HPDE6-E6E7 (cell line): ENCODE results near the gene VENTX.
"Not testable (repeated sequence)": the region's sequence is repeated elsewhere in the genome, so short reads cannot be mapped to it uniquely, and the experiment has no call there.

Experiments
- DNase-seq: peaks from one replicate; pipeline ENCODE4 v3.0.0; 2011; ENCODE audit warnings: missing footprints; ENCODE audit errors: extremely low spot score

VENTX gene

GRCh38 chr10:133254421-133255120, 16.9 kb downstream of the VENTX start:
- DNase-seq = no peak

DNA sequence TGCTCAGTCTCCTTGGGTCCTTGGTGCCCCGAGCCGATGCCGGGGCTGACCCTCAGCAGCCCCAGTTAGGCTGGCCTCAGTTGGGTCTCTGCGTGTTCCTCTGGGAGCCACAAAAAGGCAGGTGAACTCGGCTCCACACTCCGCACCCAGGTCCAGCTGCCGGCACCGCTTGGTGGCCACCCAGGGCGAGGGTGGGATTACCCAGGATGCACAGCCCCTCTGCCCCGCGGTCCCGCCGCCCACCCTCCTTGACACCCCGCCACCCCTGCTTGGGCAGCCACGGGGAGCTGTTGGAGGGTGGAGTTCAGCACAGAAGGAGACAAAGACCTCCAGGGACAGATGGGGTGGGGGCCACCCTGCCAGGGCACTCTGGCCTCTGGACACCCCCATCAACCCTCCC, 17.7 kb downstream of the VENTX start:
- DNase-seq = no peak

DNA sequence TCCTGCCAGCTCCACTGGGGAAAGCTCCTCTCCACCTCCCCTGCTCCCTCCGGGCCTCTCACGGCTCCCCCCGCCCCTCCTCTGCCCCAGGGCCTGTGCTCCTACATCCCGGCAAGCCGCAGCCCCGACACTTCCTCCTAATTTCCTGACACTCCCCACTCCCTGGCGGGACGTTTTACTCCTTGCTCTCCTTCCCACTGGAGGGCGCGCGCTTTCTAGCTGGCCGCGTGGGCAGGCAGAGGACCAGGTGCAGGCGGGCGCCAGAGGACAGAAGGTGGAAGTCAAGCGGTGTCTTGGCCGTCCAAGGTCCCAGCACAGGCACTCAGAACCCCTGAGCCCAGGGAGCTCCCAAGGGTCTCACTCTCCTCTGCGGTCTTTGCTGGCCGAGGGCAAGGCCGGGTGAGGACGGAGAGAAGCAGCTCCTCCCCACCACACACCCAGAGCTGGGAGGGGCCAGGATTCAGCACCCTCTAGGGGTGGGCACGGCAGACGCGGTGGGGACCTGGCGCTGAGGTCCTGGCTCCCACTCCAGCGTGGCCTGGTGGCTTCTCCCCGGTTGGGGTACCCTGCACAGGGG, 19.9 kb downstream of the VENTX start:
- peak; percentile 53 for DNase-seq

DNA sequence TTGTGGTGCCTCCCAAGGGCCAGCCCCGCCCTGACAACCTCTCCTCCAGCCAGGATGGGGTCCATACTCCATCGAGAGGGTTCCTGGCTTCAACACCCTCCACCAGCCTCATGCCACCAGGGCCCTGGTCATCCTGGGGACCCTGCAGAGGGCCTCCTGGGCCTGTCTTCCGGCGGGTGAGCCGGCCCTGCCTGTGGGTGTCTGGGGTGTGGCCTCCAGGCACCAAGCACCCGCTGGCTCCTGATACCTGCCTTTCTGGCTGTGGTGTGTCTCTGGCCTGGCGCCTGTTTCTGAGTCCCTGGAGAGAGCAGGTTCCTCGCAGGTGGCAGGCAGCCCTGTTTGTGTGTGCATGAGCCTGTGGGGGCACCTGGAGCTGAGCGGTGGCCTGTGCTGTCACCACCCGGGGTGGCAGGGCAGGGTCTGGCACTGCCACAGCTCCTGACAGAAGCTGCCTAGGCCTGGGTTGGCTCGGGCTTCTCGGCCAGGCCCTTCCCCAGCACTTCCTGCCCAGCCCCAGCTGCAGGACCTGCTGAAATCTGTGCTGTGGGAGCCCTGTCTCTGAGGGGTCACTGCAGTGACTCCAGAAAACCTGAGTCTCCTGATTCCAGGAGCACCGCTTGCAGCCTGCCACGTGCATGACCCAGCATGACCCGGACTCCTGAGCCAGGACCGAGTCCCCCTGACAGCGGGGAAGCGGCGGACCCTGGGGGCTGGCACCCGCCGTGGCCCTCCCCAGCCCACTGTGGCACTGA, 20.6 kb downstream of the VENTX start:
- DNase-seq = peak; percentile 51

- DNase-seq = peak; percentile 92
Measured at GRCh38 chr10:133258818-133259601, 21.4 kb downstream of the VENTX start.

DNA sequence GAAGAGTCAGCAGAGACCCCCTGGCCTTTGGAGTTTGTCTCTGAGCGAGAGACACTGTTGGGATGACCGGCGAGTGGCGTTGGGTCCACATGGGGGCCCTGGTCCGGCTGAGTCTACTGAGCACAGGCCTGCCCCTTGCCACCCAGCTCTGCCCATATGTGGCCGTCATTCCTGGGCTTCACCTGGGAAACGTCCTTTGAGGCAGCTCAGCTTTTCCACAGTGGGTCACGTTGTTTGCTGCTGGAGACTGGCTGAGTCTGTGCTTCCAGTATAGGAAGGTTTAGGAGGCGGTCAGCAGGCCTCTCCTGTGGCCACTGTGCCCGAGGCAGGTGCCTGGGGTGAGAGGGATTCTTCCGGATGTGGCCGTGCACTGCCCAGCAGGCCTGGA, 21.9 kb downstream of the VENTX start:
- DNase-seq = no peak

- no peak for DNase-seq
Measured at GRCh38 chr10:133260895-133261725, 23.5 kb downstream of the VENTX start.

DNA sequence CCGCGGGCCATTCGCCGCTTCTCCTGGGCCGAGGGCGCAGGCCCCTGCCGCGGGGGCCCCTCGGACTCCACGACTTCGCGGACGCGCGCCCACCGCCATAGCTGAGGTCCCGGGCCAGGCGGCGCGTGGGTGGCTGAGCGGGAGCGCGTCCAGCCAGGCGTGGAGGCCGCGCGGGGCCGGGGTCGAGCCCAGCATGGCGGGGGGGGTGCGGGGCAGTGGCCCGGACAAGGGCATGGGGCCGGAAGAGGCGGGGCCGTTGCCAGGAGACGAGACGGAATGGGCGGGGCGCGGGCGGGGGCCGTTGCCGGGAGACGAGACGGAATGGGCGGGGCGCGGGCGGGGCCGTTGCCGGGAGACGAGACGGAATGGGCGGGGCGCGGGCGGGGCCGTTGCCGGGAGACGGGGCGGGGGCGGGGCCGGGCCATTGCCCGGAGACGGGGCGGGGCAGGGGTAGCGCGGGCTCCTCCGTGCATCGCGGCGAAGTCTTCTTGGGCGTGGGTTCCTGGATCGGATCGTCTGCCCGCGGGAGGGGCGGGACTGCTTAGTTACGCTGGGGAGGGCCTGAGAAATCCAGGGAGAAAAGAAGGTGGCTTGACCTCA, 24.2 kb downstream of the VENTX start:
- DNase-seq = peak; percentile 64

DNA sequence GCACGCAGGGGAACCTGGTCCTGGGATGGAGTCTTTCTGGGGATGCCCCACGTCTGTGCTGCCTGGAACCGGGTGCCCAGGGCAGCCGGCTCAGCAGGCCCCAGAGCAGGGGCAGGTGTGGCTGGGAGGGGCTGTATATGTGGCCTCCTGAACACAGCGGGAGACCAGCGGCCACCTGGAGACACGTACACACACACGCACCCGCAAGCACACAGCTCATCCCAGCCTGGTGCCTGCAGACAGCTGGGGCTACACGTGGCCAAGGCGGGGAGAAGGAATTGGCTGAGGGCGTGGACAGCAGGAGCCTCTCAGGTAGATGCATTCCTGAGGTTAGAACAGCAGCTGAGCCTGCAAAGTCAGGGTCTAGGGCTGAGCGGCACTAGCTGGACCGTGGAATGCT, 25.0 kb downstream of the VENTX start:
- peak; percentile 48 for DNase-seq

GRCh38 chr10:133263674-133264073, 26.0 kb downstream of the VENTX start:
- DNase-seq = no peak

GRCh38 chr10:133264461-133264860, 26.8 kb downstream of the VENTX start:
- no peak for DNase-seq

- not testable (repeated sequence) for DNase-seq
Measured at GRCh38 chr10:133265052-133265451, 27.4 kb downstream of the VENTX start.

GRCh38 chr10:133266056-133266795, 28.6 kb downstream of the VENTX start:
- no peak for DNase-seq

DNA sequence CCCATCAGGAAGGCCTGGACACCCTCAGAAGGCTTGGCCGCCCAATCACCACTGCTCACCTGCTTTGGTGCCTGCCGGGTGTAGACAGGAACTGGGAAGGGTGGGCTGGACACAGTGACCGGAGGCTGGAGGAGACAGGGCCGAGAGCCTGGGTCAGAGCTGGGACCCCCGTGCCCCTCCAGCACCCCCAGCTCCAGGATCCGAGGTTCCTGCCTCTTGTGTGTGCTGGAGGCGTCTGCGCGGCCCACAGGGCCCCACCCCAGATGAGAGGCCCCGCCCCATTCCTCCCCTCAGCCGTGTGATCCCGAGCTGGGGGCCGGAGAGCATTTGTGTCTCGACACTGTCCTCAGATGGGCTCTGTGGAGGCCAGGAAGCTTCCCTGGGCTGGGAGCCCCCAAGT, 29.6 kb downstream of the VENTX start:
- no peak for DNase-seq

- no peak for DNase-seq
Measured at GRCh38 chr10:133267829-133268228, 30.2 kb downstream of the VENTX start.

DNA sequence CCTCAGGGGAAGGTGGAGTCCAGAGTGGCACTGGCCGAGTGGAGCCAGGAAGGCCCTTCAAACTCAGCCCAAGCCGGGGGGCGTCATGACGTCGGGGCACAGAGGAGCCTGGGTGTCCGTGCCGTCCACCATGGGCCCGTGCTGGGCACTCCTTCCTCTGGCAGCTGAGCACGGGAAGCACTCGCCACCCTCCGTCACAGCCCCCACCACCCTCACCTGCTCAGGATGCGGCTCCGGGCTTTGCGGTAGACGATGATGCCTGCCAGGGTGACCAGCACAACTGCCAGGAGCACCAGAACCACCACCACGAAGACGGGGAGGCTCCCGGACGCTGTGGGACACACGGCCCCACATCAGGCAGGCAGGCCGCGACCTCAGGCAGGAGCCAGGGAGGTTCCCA, 30.9 kb downstream of the VENTX start:
- DNase-seq = no peak

DNA sequence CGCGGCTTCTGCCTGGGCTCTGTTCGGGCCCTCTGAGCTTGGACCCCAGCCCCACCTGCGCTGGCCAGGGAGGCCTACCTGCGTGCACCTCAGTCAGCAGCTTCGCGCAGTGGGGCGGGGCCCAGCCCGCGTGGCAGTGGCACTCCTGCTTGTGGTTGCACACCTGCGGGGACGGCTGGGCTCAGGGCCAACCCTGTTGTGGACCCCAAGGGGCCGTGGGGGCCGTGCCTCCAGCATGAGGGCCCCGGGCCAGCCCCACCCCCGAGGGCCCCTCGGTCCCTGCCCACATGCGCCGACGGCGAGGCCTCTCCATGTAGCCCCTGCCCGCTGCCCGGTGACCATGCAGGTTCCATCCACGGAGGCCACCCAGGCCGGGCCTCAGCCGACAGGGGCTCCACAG, 31.7 kb downstream of the VENTX start:
- no peak for DNase-seq

GRCh38 chr10:133270204-133270603, 32.5 kb downstream of the VENTX start:
- no peak for DNase-seq

GRCh38 chr10:133270773-133271297, 33.2 kb downstream of the VENTX start:
- DNase-seq = no peak
